Caco-2 (cell line): Measurements from ENCODE around the gene SPATA18. TPM values are rescaled to one million over a fixed set of nuclear protein-coding genes. Genes with fewer than 3 reads are reported as not detected.

ENCODE experiments used
- BruUV-seq: library from RNA; stranded (reverse); fragments of 400-500 nt; replicated peaks from 2 replicates; lab custom pipeline; 2021; lab: Mats Ljungman, UMichigan
- CTCF ChIA-PET: fragments of 300-600 bp; sonication (Branson Sonifier 250); formaldehyde crosslinking; loops from one replicate; lab custom pipeline; 2022; ENCODE audit warnings: antibody characterized with exemption; lab: Charles Lee
- POLR2A ChIA-PET: fragments of 300-600 bp; sonication (Branson Sonifier 250); formaldehyde crosslinking; loops from one replicate; lab custom pipeline; 2022; ENCODE audit warnings: antibody characterized with exemption; lab: Charles Lee
- DNase-seq, 2 experiments: peaks; one replicate each; pipeline versions ENCODE4 v3.0.0 to v3.0.0-alpha.2; 2020 to 2022
- H3K27me3 ChIP-seq: replicated peaks from 2 replicates; pipeline ENCODE4 v1.6.0; 2011; ENCODE audit warnings: low read length; ENCODE audit not compliant: control insufficient read depth, insufficient read depth
- H3K36me3 ChIP-seq: 2 replicates; pipeline ENCODE4 v1.5.1; 2011; ENCODE audit warnings: low read length; ENCODE audit not compliant: control insufficient read depth, insufficient read depth
- H3K4me1 ChIP-seq: fragments of 250-450 bp; sonication (Bioruptor Pico); 2 replicates; pipeline ENCODE4 v1.5.1; 2020; ENCODE audit warnings: mild to moderate bottlenecking
- H3K4me3 ChIP-seq: 2 replicates; pipeline ENCODE4 v1.5.1; 2011; ENCODE audit warnings: low read depth, mild to moderate bottlenecking, control low read depth, low read length
- H3K9me3 ChIP-seq: fragments of 250-450 bp; sonication (Bioruptor Pico); 2 replicates; pipeline ENCODE4 v1.5.1; 2020; ENCODE audit warnings: mild to moderate bottlenecking, moderate library complexity
- H3K27ac Mint-ChIP-seq: one replicate; pipeline ENCODE4 v1.8.0; 2022; ENCODE audit warnings: mixed read lengths; ENCODE audit not compliant: unreplicated experiment
- H3K27me3 Mint-ChIP-seq: one replicate; pipeline ENCODE4 v1.8.0; 2022; ENCODE audit warnings: mixed read lengths; ENCODE audit not compliant: insufficient read depth, unreplicated experiment
- H3K36me3 Mint-ChIP-seq: one replicate; pipeline ENCODE4 v1.8.0; 2022; ENCODE audit warnings: mild to moderate bottlenecking, mixed read lengths; ENCODE audit not compliant: insufficient read depth, unreplicated experiment
- H3K4me1 Mint-ChIP-seq: one replicate; pipeline ENCODE4 v1.8.0; 2022; ENCODE audit warnings: low read depth, mixed read lengths; ENCODE audit not compliant: unreplicated experiment
- H3K4me3 Mint-ChIP-seq: one replicate; pipeline ENCODE4 v1.8.0; 2022; ENCODE audit warnings: mild to moderate bottlenecking, moderate library complexity, mixed read lengths; ENCODE audit not compliant: unreplicated experiment
- H3K9me3 Mint-ChIP-seq: one replicate; pipeline ENCODE4 v1.8.0; 2022; ENCODE audit warnings: mixed read lengths; ENCODE audit not compliant: unreplicated experiment
- CTCF ChIP-seq, 2 experiments: fragments of 200-600 bp in 1 of 2; IDR thresholded peaks; 1 replicate in 1 of 2; 2 replicates in 1 of 2; pipeline versions ENCODE4 v1.5.1 to v1.8.0; 2011 to 2022; ENCODE audit warnings: antibody characterized with exemption in 1 of 2, control low read depth in 1 of 2, inconsistent platforms in 1 of 2, low read depth in 1 of 2, low read length in 1 of 2, mild to moderate bottlenecking in 1 of 2, moderate library complexity in 1 of 2; ENCODE audit not compliant: insufficient read depth in 1 of 2, severe bottlenecking in 1 of 2, unreplicated experiment in 1 of 2
- intact Hi-C: fragments of 100-400 bp; cut with micrococcal nuclease; formaldehyde crosslinking; loops from one replicate; pipeline ENCODE4 v1.10.0; 2022; ENCODE audit not compliant: unreplicated experiment
- total RNA-seq: library from RNA; stranded (reverse); gene quantifications from 2 replicates; pipeline ENCODE4 v1.2.3, GENCODE V29; 2022

The SPATA18 gene
- total RNA-seq, 1 experiment from 2014 or later, result not detected

GRCh38 chr4:52005604-52006273 is 45.4 kb upstream of the SPATA18 start:
- intact Hi-C loops, result no loop called here
- TF ChIP-seq CTCF (IDR thresholded peaks at IDR 0.05; ENCODE audit: insufficient read depth in 1 of 2, low read depth in 1 of 2, low read length in 1 of 2, severe bottlenecking in 1 of 2, unreplicated experiment in 1 of 2), result no peak
- no TSS peak for BruUV-seq
- no peaks in the 10 kb centered on the region for H3K27me3 Mint-ChIP-seq
- H3K9me3 ChIP-seq, result no peaks in the 10 kb centered on the region
- no peaks in the 10 kb centered on the region for H3K4me1 Mint-ChIP-seq
- H3K4me3 ChIP-seq, result no peak overlapping the region
- CTCF ChIA-PET, result no interaction called here
- DNase-seq, result no peak
- no peaks in the 10 kb centered on the region for H3K27me3 ChIP-seq
- no peak overlapping the region for H3K27ac Mint-ChIP-seq
- no peak overlapping the region for H3K4me3 Mint-ChIP-seq
- no peaks in the 10 kb centered on the region for H3K36me3 Mint-ChIP-seq
- 0 out of 2 replicates have a peak, but pooled peaks cover 3% of the 10 kb centered on the region for H3K4me1 ChIP-seq
- POLR2A ChIA-PET, result no interaction called here
- H3K9me3 Mint-ChIP-seq, result no peaks in the 10 kb centered on the region
- no peaks in the 10 kb centered on the region for H3K36me3 ChIP-seq

GRCh38 chr4:52006887-52007286 is 44.2 kb upstream of the SPATA18 start:
- Mint-ChIP-seq H3K4me1 (no peaks in the 10 kb centered on the region), H3K36me3 (no peaks in the 10 kb centered on the region), H3K9me3 (no peaks in the 10 kb centered on the region), H3K4me3 (no peak overlapping the region), H3K27ac (no peak overlapping the region), H3K27me3 (no peaks in the 10 kb centered on the region)
- Histone ChIP-seq H3K4me1 (0 out of 2 replicates have a peak, but pooled peaks cover 3% of the 10 kb centered on the region), H3K4me3 (no peak overlapping the region), H3K36me3 (no peaks in the 10 kb centered on the region), H3K27me3 (no peaks in the 10 kb centered on the region), H3K9me3 (no peaks in the 10 kb centered on the region)
- ChIA-PET POLR2A (no interaction called here), CTCF (no interaction called here)
- BruUV-seq, result no TSS peak
- no peak for TF ChIP-seq CTCF (IDR thresholded peaks at IDR 0.05; ENCODE audit: insufficient read depth in 1 of 2, low read depth in 1 of 2, low read length in 1 of 2, severe bottlenecking in 1 of 2, unreplicated experiment in 1 of 2)
- intact Hi-C loops, result no loop called here
- no peak for DNase-seq

- POLR2A ChIA-PET, result no interaction called here
- CTCF ChIA-PET, result no interaction called here
- BruUV-seq, result no TSS peak
These were observed 40.1 kb upstream of the SPATA18 start for GRCh38 chr4:52010986-52011385.

More at GRCh38 chr4:52010986-52011385, 40.1 kb upstream of the SPATA18 start:
- no peak overlapping the region for H3K4me3 ChIP-seq
- H3K4me1 ChIP-seq, result no peaks in the 10 kb centered on the region
- H3K36me3 ChIP-seq, result no peaks in the 10 kb centered on the region
- no peak for TF ChIP-seq CTCF (IDR thresholded peaks at IDR 0.05; ENCODE audit: insufficient read depth in 1 of 2, low read depth in 1 of 2, low read length in 1 of 2, severe bottlenecking in 1 of 2, unreplicated experiment in 1 of 2)
- Mint-ChIP-seq H3K4me1 (no peaks in the 10 kb centered on the region), H3K36me3 (no peaks in the 10 kb centered on the region), H3K4me3 (no peak overlapping the region), H3K27ac (no peak overlapping the region), H3K27me3 (no peaks in the 10 kb centered on the region), H3K9me3 (no peaks in the 10 kb centered on the region)
- DNase-seq, result no peak
- no peaks in the 10 kb centered on the region for H3K9me3 ChIP-seq
- no peaks in the 10 kb centered on the region for H3K27me3 ChIP-seq
- intact Hi-C loops, result loop anchor here (10.0 kb wide), 1 partner anchor 56 kb away; no protein-coding TSS in a partner anchor
